ENCODE measurements around the gene VEGFB.
A peak's percentile ranks its signal among the peaks of the same experiment; 100 is the strongest.

DNA sequence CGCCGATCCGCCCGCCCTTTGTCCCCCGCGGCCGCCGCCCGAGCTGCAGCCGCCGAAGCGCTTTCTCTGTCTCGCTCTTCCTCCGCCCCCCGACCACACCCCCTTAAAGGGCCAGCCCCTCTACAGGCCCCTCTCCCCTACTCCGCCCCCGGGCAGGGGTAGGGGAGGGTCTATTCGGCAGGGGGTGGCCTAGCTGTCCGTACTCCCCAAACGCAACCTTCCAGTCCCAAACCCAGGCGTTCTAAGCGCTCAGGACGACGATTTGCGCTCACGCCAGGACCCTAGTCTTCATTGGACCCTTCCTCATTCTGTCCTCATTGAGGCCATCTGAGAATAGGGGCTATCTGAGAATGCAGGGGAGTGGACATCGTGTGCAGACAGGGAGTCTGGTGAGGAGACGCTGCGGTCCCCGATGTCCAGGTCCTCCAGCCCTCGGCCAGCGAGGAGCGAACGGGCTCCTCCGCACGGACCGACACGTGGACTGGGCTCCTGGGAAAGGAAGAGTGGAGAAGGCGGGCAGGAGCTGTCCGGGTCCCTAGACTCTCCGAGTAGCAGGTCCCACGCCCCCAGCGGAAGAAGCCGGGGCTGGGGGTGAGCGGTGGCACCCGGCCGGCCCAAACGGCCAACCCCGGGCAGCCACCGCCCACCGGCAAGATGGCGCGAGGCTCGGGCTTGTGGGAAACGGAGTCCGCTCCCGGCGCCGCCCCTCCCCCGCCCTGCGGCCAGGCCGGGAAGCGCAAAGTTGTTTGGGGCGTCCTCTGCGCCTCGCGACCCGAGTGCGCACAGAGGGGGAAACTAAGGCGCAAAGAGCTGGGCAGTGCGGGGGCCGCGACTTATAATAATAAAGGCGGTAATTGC is 12.7 kb downstream of the VEGFB start, which contains the start of gene PPP1R14B:
- TF ChIP-seq CEBPB (IDR thresholded peaks at IDR 0.05; ENCODE audit: low read depth, low read length) (no peak), SUZ12 (IDR thresholded peaks at IDR 0.05; ENCODE audit: low read length) (no peak), POLR2A (IDR thresholded peaks at IDR 0.05; ENCODE audit: control extremely low read depth in 1 of 2, low read depth in 2 of 2, low read length in 2 of 2) (no peak), EP300 (IDR thresholded peaks at IDR 0.05; ENCODE audit: borderline replicate concordance in 1 of 2, low read depth in 2 of 2, low read length in 2 of 2) (no peak), POLR2AphosphoS5 (IDR thresholded peaks at IDR 0.05; ENCODE audit: low read depth, low read length) (no peak)
- TF ChIP-seq, protein P1, sequence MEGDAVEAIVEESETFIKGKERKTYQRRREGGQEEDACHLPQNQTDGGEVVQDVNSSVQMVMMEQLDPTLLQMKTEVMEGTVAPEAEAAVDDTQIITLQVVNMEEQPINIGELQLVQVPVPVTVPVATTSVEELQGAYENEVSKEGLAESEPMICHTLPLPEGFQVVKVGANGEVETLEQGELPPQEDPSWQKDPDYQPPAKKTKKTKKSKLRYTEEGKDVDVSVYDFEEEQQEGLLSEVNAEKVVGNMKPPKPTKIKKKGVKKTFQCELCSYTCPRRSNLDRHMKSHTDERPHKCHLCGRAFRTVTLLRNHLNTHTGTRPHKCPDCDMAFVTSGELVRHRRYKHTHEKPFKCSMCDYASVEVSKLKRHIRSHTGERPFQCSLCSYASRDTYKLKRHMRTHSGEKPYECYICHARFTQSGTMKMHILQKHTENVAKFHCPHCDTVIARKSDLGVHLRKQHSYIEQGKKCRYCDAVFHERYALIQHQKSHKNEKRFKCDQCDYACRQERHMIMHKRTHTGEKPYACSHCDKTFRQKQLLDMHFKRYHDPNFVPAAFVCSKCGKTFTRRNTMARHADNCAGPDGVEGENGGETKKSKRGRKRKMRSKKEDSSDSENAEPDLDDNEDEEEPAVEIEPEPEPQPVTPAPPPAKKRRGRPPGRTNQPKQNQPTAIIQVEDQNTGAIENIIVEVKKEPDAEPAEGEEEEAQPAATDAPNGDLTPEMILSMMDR (IDR thresholded peaks at IDR 0.05; ENCODE audit: control extremely low read depth in 1 of 3, insufficient read depth in 1 of 3, low read depth in 1 of 3, low read length in 3 of 3), result peak in 1 of 3 experiments; percentile 12; a peak in 1 of 4 replicates
- TF ChIP-seq, protein P2, sequence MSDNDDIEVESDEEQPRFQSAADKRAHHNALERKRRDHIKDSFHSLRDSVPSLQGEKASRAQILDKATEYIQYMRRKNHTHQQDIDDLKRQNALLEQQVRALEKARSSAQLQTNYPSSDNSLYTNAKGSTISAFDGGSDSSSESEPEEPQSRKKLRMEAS (IDR thresholded peaks at IDR 0.05), result peak; percentile 75

All from H1 (cell line).